NT2/D1 (cell line): ENCODE data around the gene ZEB2.

Experiments used
- DNase-seq: peaks from one replicate; pipeline ENCODE4 v3.0.0-alpha.2; 2011; ENCODE audit warnings: low read depth, low spot score
- H3K27me3 ChIP-seq: 2 replicates; pipeline ENCODE4 v1.6.0; 2011; ENCODE audit warnings: mild to moderate bottlenecking; ENCODE audit not compliant: insufficient read length, insufficient read depth
- H3K36me3 ChIP-seq: 2 replicates; pipeline ENCODE4 v1.6.1; 2011; ENCODE audit warnings: mild to moderate bottlenecking, low read length, mixed read lengths; ENCODE audit not compliant: insufficient read depth, insufficient read length
- H3K4me1 ChIP-seq: 2 replicates; pipeline ENCODE4 v1.5.1; 2011; ENCODE audit not compliant: insufficient read depth, insufficient read length
- H3K4me3 ChIP-seq: 2 replicates; pipeline ENCODE4 v1.5.1; 2011; ENCODE audit warnings: low read depth; ENCODE audit not compliant: insufficient read length
- H3K9ac ChIP-seq: 2 replicates; pipeline ENCODE4 v1.6.0; 2011; ENCODE audit warnings: low read depth; ENCODE audit not compliant: insufficient read length
- H3K9me3 ChIP-seq: 2 replicates; pipeline ENCODE4 v1.5.1; 2011; ENCODE audit warnings: mild to moderate bottlenecking, low read length; ENCODE audit not compliant: insufficient read depth
- SUZ12 ChIP-seq: IDR thresholded peaks from 2 replicates; pipeline ENCODE4 v1.6.1; 2011; ENCODE audit not compliant: insufficient read length, insufficient read depth; ENCODE audit errors: extremely low read depth
- YY1 ChIP-seq: IDR thresholded peaks from 2 replicates; pipeline ENCODE4 v1.6.1; 2011; ENCODE audit not compliant: insufficient read length, insufficient read depth
- ZNF274 ChIP-seq: IDR thresholded peaks from 2 replicates; pipeline ENCODE4 v1.6.1; 2011; ENCODE audit warnings: mild to moderate bottlenecking, low read depth, low read length

ZEB2 gene

DNA sequence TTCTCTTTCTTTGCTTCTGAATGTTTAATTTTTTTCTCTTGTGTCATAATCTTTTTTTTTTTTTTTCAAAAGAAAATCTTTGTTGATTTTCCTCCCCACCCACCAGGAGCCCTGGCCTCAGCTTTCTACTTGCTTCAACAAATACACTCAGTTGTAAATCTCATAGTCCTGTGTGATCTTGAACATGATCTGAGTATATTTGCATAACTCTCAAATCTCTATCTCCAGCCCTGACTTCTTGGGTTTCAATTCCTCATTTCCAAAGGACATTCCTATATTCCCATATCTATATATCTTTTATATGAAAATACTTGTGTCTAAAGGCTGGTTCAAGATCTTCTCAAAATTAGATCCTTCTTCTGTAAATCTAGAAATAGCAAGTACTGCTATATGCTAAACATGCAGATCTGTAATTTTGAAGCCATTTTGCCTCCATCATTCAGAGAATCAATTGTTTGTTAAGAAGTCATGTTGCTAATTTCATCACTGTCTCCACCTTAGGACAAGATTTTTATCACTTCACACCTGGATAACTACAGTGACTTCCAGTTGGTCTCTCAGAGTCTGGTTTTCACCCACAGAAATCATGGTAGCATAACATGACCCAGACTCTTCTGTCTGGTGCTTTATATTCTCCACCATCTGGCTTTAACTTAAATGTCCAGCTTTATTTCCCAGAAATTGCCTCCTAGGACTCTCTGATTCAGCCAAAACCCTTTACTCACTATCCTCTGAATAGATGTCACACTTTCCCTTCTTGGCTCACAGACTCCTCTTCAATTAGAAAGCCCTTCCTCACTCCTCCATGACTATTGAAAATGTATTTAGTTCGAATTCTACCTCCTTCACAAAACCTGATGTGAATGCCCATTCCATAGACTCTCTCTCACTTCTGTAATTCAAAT lies 98.1 kb downstream of the ZEB2 start:
- DNase-seq = no peak
- Histone ChIP-seq H3K27me3 (no peaks in the 10 kb centered on the region), H3K9ac (no peak overlapping the region), H3K9me3 (no peaks in the 10 kb centered on the region), H3K4me3 (no peak overlapping the region), H3K4me1 (no peaks in the 10 kb centered on the region), H3K36me3 (peaks cover 20% of the 10 kb centered on the region)
- TF ChIP-seq SUZ12 (no peak), YY1 (no peak), ZNF274 (no peak)

DNA sequence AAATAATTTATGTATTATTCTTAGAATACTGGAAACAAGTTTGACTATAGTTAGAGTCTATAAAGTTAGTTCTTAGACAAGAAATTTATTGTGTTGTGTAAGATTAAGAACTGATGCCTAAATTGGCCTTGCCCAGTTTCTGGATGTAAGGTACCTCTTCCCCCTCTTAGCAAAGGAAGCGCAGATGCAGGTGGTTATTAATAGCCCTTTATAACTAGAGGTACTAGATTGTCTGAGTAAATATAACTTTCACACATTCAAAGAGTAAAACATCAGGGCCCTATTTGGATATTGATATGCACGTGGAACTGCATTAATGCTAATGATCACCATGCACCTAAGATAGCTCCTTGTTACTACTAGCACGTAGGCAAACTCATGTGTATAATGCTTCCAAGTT lies 100.7 kb downstream of the ZEB2 start:
- peaks cover 22% of the 10 kb centered on the region for H3K36me3 ChIP-seq
- DNase-seq = no peak
- TF ChIP-seq SUZ12 (no peak), ZNF274 (no peak), YY1 (no peak)
- H3K9me3 ChIP-seq = no peaks in the 10 kb centered on the region
- H3K4me3 ChIP-seq = no peak overlapping the region
- no peaks in the 10 kb centered on the region for H3K4me1 ChIP-seq
- H3K9ac ChIP-seq = no peak overlapping the region
- H3K27me3 ChIP-seq = no peaks in the 10 kb centered on the region

GRCh38 chr2:144415386-144415785 lies 104.5 kb downstream of the ZEB2 start:
- peaks cover 18% of the 10 kb centered on the region for H3K36me3 ChIP-seq
- DNase-seq = no peak

DNA sequence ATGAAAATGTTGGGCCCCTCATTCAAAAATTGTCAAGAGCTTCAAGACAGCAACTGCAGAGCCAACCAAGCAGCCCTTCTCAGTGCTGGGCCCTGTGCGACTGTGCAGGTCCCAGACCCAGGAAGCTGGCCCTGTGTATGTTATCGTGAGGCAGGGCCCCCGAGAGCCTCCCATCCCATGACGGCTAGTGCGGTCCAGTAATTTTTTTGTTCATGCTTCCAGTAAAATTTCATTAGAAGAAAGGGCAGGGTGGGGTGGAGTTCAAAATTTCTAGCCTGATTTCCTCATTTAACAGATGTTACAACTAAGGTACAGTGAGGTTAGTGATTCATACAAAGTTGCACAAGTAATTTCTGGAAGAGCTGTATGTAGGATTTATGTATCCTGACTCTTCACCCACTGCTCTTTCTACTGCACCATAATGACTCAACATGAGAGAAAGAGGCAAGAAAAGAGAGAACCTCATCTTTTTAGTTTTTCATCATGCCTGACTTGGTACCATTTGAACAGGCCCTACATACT lies 105.5 kb downstream of the ZEB2 start:
- no peak overlapping the region for H3K9ac ChIP-seq
- H3K36me3 ChIP-seq = peaks cover 18% of the 10 kb centered on the region
- no peaks in the 10 kb centered on the region for H3K9me3 ChIP-seq

More at GRCh38 chr2:144415386-144415785, 104.5 kb downstream of the ZEB2 start:
- Histone ChIP-seq H3K27me3 (no peaks in the 10 kb centered on the region), H3K4me3 (no peak overlapping the region), H3K9ac (no peak overlapping the region), H3K9me3 (no peaks in the 10 kb centered on the region), H3K4me1 (no peaks in the 10 kb centered on the region)
- TF ChIP-seq YY1 (no peak), SUZ12 (no peak), ZNF274 (no peak)

GRCh38 chr2:144412709-144413108 lies 107.2 kb downstream of the ZEB2 start:
- Histone ChIP-seq H3K4me1 (no peaks in the 10 kb centered on the region), H3K36me3 (peaks cover 21% of the 10 kb centered on the region), H3K9me3 (no peaks in the 10 kb centered on the region), H3K27me3 (no peaks in the 10 kb centered on the region), H3K9ac (no peak overlapping the region), H3K4me3 (no peak overlapping the region)
- TF ChIP-seq ZNF274 (no peak), SUZ12 (no peak), YY1 (no peak)
- DNase-seq = no peak

More for the DNA sequence above, 105.5 kb downstream of the ZEB2 start:
- no peak for TF ChIP-seq YY1
- TF ChIP-seq ZNF274 = no peak
- TF ChIP-seq SUZ12 = no peak
- Histone ChIP-seq H3K4me3 (no peak overlapping the region), H3K27me3 (no peaks in the 10 kb centered on the region), H3K4me1 (no peaks in the 10 kb centered on the region)
- DNase-seq = no peak

DNA sequence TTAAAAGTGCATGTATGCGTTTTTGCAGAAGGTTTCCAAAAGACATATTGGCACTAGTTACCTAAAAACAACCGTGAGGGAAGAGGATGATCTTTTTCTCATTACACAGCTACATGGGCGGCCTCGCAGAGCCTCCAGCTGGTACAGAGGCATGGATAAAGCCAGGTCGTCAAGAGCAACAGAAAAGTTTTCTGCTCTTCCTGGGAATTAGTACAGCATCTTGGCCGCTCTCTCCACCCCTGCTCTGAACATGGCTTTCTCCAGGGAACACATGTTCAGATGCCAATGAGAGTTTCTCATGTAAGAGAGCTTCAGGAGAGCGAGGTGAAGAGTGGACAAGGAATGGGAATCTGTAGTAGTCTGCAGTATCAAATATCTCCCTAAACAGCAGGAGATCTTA lies 108.4 kb downstream of the ZEB2 start:
- H3K9ac ChIP-seq = no peak overlapping the region
- no peak overlapping the region for H3K4me3 ChIP-seq
- H3K4me1 ChIP-seq = no peaks in the 10 kb centered on the region
- peaks cover 18% of the 10 kb centered on the region for H3K36me3 ChIP-seq
- H3K27me3 ChIP-seq = no peaks in the 10 kb centered on the region
- TF ChIP-seq YY1 (no peak), SUZ12 (no peak), ZNF274 (no peak)
- no peaks in the 10 kb centered on the region for H3K9me3 ChIP-seq
- no peak for DNase-seq

DNA sequence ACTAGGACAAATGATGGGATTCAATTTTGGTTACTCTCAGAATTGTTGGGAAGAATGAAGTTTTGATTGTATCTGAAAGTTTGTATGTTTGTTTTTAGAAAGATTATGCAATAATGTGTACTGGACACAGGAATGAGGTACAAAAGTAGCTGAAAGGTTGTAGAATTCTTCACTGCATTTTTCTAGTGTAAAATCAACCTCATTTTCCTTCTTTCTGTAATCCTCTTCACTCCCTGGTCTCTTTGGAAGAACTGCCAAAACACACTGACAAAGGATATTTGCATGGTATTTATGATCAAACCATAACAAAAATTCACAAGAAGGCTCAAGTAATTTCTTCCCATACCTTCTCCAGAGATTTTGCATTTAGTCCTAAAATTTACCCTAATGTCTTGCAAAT lies 110.7 kb downstream of the ZEB2 start:
- no peak overlapping the region for H3K9ac ChIP-seq
- TF ChIP-seq YY1 (no peak), SUZ12 (no peak), ZNF274 (no peak)
- H3K4me3 ChIP-seq = no peak overlapping the region
- peaks cover 16% of the 10 kb centered on the region for H3K36me3 ChIP-seq
- no peak for DNase-seq
- H3K4me1 ChIP-seq = no peaks in the 10 kb centered on the region
- H3K9me3 ChIP-seq = no peaks in the 10 kb centered on the region
- no peaks in the 10 kb centered on the region for H3K27me3 ChIP-seq
